HG03066 (cell line): ENCODE data around the gene PRDX1.

Source experiments
- ATAC-seq: cut with Tn5 transposase; IDR thresholded peaks from one replicate; pipeline ENCODE4 v1.9.1; 2021; ENCODE audit warnings: low read depth; ENCODE audit not compliant: unreplicated experiment

PRDX1 gene

DNA sequence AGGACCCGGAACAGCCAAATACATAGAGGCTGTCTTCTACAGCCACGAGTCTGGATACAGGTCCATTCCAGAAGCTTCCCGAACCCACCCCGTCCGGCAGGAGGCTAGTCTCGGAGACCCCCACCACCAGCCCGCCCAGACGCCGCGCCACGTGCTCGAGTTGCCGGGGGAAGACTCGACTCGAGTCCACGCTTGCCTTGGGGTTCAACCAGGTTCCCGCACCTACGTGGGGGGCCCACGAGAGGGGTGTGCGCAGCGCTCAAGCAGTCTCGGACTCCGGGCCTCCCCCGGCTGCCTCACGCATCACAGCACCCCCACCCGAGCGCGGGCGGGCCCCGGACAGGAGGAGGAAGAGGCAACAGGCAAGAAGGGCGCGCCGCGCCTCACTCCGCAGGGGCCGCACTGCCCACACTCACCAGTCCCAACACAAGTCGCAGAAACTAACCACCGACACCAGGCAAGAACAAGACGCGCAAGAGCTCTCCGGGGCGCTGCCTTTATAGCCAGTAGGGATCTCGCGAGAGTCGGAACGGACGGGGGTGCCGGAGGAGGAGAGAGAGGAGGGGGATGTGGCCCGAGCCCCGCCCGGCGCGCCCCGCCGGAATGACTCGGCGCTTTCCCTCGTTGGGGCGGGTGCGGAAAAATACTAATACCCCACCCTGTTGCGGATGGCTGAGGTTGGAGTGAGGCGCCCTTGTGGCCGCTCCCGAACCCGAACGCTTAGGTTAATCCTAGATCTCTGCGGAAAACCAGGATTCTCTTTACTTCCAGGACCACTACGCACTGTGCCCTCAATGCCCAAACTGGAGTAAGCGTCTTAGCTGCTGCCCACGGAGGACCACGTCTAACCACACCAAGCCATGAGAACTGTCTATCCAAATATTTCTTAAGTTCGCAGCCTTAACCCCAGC is at the start of gene PRDX1:
PRDX1 (minus strand) TSS at position 472 of the 911 bp plus-strand sequence. CDS start 2,841 bp downstream, outside the sequence.
- ATAC-seq, result peak; percentile 81

GRCh38 chr1:45570631-45571030 is 48.9 kb upstream of the PRDX1 start:
- ATAC-seq, result no peak

- no peak for ATAC-seq
Measured at GRCh38 chr1:45569962-45570581, 48.4 kb upstream of the PRDX1 start.

- ATAC-seq, result no peak
Measured at GRCh38 chr1:45569571-45569961, 47.9 kb upstream of the PRDX1 start.

DNA sequence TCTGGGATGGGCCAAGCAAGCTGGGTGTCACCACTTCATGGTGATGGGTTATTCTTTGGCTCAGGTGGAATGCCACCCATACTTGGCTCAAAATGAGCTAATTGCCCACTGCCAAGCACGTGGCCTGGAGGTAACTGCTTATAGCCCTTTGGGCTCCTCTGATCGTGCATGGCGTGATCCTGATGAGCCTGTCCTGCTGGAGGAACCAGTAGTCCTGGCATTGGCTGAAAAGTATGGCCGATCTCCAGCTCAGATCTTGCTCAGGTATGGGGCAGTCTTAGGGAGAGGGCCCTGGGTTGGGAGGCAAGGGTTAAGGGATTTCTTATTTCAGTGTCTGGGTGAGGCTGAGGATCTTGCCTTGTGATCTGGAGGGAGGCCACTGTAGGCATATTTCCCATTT is 46.7 kb upstream of the PRDX1 start:
- ATAC-seq, result no peak

GRCh38 chr1:45567911-45568310 is 46.2 kb upstream of the PRDX1 start:
- no peak for ATAC-seq

GRCh38 chr1:45566722-45567121 is 45.0 kb upstream of the PRDX1 start:
- ATAC-seq, result no peak

GRCh38 chr1:45563843-45564242 is 42.2 kb upstream of the PRDX1 start:
- no peak for ATAC-seq

GRCh38 chr1:45557422-45557944 is 35.8 kb upstream of the PRDX1 start:
- no peak for ATAC-seq

GRCh38 chr1:45554198-45554597 is 32.5 kb upstream of the PRDX1 start:
- no peak for ATAC-seq

DNA sequence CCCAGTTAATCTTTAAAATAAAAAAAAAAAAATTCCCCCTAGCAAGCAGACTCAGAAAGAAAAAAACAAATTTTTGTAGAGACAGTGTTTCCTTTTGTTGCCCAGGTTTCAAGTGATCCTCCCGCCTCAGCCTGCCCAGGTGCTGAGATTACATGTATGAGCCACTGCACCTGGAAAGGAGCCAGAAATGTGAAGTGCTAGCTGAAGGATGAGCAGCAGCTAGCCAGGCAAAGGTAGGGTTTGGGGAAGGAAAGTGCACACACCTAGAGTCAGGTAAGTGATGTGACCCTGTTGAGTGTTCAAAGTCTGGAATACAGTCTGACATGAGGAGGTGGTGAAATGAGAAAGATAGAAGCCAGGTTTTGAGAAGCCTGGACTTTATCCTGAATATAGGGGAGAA is 30.6 kb upstream of the PRDX1 start:
- no peak for ATAC-seq

GRCh38 chr1:45551684-45552083 is 30.0 kb upstream of the PRDX1 start:
- ATAC-seq, result no peak

- ATAC-seq, result peak; percentile 75
Measured at GRCh38 chr1:45550401-45551351, 29.0 kb upstream of the PRDX1 start, which contains the start of gene AKR1A1. AKR1A1 (plus strand) TSS chr1:45550826; CDS start chr1:45561795, 10,969 bp downstream.

DNA sequence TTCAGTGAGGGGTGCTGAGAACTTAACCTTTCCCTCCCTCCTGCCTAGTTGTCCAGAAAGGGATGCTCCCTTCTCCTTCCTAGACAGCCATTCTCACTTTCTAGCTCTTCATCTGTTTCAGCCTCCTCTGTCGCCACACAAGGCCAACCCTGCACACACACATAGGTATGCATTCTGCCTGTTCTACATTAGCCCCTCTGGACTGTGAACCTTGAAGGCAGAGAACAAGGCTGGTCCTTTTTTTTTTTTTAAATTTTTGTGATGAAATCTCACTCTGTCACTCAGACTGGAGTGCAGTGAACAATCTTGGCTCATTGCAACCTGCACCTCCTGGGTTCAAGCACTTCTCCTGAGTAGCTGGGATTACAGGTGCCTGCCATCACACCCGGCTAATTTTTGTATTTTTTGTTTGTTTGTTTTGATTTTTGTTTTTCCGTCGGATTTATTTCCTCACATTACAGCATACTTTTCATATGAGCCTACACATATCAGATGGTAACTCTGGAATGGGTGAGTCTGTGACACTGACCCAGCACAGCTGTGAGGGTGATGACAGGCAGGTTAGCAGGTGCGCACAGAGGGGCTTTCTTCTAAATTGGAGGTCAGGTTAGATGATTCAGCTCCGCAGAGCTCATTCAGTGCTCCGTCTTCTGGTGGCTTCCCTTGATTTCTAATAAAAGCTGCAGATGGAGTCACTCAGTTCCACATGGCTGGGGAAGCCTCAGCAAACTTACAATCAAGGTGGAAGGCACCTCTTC is 24.0 kb upstream of the PRDX1 start:
- ATAC-seq, result no peak

DNA sequence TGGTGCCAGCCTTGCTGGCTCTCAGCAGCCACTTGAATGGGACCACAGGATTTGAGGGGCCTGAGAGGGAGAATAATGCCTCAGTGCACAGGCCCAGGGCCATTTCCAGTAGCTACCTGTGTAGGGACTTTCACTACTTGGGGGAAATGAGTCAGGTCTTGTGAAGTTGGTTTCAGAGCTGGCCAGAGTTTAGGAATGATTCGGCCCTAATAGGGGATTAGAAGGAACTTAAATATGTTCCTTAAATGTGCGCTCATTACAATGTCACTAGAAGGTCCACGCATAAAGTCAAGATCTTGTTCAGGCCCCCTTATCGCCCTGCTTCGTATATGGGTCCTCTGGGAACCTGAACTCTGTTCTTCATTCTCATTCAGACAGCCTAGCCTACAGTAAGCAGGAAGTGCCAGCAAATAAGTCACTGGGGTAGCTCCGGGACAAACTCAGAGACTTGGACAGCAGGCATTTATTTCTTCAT is 23.4 kb upstream of the PRDX1 start:
- ATAC-seq, result no peak

GRCh38 chr1:45544530-45544929 is 22.8 kb upstream of the PRDX1 start:
- ATAC-seq, result no peak

DNA sequence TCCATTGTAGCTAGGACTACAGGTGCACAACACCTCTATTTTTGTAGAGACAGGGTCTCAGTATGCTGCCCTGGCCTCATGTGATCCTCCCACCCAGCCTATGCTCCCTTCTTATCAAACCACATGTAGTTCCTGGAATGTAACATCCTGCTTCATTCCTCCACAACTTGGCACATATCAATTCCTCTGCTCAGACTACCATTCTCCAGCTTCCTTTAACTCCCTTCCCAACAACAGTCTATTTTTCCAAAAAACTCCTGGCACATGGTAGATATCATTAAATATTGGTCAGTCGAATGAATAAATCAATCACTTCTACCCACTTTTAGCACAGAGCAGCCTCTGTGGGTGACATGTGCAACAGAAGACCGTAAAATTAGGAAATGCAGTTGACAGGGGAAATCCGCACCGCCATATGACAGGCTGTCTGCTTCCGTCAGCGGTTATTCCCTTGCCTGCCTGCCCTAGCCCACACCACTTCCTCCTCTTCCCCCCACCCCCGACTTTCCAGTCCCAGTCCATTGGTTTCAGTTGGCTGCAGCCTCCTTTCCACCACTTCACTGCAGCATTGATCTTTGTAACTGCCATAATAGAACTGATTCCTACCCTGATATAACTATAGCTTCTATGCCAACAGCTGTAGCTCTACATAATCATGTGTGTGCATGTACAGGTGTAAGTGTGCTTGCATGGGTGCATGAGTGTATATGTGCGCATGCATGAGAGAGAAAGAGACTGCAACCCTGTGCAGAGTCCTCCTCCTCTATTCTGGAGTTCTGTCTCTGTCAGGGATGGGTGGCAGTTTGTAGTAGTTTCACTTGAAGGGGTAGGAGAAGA is 22.1 kb upstream of the PRDX1 start:
- ATAC-seq, result no peak

GRCh38 chr1:45542591-45542990 is 20.9 kb upstream of the PRDX1 start:
- ATAC-seq, result no peak

- no peak for ATAC-seq
Measured at GRCh38 chr1:45541193-45541592, 19.5 kb upstream of the PRDX1 start.
